Body of pancreas (tissue), 4 donors: Measurements from ENCODE around the gene ZNF792.

Experiments
- POLR2A ChIP-seq, 3 donors: fragments of 450-650 bp; IDR thresholded peaks; one replicate each; pipeline ENCODE4 v1.6.1; 2016; ENCODE audit warnings: antibody characterized with exemption in 3 of 3, mild to moderate bottlenecking in 2 of 3
- TF ChIP-seq, protein P1 (sequence below), 7 experiments: fragments of 450-650 bp in 4 of 7; fragments of 200-600 bp in 3 of 7; sonication (generic) in 3 of 7; IDR thresholded peaks; one replicate each; pipeline ENCODE4 v1.5.1; 2016 to 2019; ENCODE audit warnings: antibody characterized with exemption in 7 of 7

DNA sequence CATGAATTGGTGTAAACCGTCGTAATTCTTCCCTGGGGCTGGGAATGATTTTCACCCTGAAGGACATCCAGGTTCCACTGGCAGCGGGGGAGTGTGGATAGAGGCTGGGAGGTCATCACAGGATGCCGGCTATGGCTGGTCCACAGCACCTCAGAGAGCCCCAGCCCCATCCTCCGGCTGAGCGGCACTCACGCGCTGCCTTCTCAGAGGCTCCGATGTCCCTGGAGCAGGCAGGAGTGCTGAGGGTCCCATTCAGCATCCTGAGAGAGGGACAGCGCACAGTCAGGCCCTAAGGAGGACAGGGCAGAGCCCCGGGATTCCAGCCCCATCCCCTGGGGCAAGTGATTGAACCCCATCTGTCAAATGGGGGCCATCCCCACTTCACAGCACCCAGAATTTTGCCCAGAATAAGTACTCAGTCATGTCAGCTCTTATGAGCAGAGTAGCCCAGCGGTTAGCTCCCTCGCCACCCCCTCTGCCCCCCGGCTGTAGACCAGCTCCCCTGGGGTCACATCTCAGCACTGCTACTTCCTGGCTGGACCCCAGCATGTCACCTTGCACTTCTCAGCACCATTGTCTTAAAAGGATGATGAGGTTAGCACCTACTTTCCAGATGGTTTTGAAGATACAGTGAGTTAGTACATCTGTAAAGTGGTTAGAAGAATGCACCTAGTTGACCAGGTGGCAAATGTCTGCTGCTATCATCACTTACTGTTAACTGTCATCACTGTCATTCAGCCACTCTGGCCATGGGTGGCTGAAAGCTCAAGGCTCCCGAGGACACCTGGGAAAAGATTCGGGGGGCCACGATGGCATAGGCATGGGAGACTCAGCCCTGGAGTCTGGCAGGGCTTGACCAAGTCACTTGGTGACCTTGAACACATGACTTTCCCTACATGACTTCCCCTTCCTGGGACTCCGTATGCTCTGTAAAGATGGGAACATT, 48.0 kb upstream of the ZNF792 start:
- TF ChIP-seq, protein P1, sequence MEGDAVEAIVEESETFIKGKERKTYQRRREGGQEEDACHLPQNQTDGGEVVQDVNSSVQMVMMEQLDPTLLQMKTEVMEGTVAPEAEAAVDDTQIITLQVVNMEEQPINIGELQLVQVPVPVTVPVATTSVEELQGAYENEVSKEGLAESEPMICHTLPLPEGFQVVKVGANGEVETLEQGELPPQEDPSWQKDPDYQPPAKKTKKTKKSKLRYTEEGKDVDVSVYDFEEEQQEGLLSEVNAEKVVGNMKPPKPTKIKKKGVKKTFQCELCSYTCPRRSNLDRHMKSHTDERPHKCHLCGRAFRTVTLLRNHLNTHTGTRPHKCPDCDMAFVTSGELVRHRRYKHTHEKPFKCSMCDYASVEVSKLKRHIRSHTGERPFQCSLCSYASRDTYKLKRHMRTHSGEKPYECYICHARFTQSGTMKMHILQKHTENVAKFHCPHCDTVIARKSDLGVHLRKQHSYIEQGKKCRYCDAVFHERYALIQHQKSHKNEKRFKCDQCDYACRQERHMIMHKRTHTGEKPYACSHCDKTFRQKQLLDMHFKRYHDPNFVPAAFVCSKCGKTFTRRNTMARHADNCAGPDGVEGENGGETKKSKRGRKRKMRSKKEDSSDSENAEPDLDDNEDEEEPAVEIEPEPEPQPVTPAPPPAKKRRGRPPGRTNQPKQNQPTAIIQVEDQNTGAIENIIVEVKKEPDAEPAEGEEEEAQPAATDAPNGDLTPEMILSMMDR (IDR thresholded peaks at IDR 0.05) = no peak
- no peak for TF ChIP-seq POLR2A (IDR thresholded peaks at IDR 0.05)
